ENCODE results near the gene CALD1.

CALD1 gene

DNA sequence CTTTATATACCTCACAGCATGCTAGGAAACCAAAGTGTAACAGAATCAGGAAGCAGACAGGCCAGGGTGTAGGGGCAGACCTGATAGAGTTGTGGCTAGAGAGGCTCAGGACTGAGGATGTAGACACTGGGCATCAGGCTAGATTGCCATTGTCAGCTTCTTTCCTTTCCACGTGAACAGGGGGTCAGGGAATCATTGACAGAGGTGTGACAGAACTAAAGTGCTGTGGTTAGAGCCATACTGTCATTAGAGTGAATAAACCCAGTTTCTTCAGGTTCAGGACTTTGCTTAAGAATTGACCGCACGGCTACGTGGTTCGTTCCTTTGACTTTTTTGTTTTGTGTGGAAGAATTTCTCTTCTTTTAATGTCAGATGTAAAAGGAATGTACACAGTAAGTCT is 90.7 kb downstream of the CALD1 start:
- H3K27me3 Mint-ChIP-seq (ENCODE audit: low read depth), result no peaks in the 10 kb centered on the region
- peaks cover 22% of the 10 kb centered on the region for H3K36me3 Mint-ChIP-seq (ENCODE audit: low read depth)
- H3K27ac Mint-ChIP-seq, result no peak overlapping the region
- peaks cover 34% of the 10 kb centered on the region for H3K4me1 Mint-ChIP-seq
- no peaks in the 10 kb centered on the region for H3K9me3 Mint-ChIP-seq
- no peak overlapping the region for H3K4me3 Mint-ChIP-seq
- TF ChIP-seq, protein P1, sequence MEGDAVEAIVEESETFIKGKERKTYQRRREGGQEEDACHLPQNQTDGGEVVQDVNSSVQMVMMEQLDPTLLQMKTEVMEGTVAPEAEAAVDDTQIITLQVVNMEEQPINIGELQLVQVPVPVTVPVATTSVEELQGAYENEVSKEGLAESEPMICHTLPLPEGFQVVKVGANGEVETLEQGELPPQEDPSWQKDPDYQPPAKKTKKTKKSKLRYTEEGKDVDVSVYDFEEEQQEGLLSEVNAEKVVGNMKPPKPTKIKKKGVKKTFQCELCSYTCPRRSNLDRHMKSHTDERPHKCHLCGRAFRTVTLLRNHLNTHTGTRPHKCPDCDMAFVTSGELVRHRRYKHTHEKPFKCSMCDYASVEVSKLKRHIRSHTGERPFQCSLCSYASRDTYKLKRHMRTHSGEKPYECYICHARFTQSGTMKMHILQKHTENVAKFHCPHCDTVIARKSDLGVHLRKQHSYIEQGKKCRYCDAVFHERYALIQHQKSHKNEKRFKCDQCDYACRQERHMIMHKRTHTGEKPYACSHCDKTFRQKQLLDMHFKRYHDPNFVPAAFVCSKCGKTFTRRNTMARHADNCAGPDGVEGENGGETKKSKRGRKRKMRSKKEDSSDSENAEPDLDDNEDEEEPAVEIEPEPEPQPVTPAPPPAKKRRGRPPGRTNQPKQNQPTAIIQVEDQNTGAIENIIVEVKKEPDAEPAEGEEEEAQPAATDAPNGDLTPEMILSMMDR (IDR thresholded peaks at IDR 0.05; ENCODE audit: unreplicated experiment in 3 of 3), result no peak

GRCh38 chr7:134870781-134871180 is 91.3 kb downstream of the CALD1 start:
- Mint-ChIP-seq H3K4me3 (no peak overlapping the region), H3K27ac (no peak overlapping the region), H3K4me1 (peaks cover 31% of the 10 kb centered on the region), H3K27me3 (ENCODE audit: low read depth) (no peaks in the 10 kb centered on the region), H3K9me3 (no peaks in the 10 kb centered on the region), H3K36me3 (ENCODE audit: low read depth) (peaks cover 22% of the 10 kb centered on the region)
- TF ChIP-seq, protein P1 (IDR thresholded peaks at IDR 0.05; ENCODE audit: unreplicated experiment in 3 of 3), result no peak

- peaks cover 18% of the 10 kb centered on the region for H3K36me3 Mint-ChIP-seq (ENCODE audit: low read depth)
- H3K4me3 Mint-ChIP-seq, result no peak overlapping the region
- TF ChIP-seq, protein P1 (IDR thresholded peaks at IDR 0.05; ENCODE audit: unreplicated experiment in 3 of 3), result no peak
- peaks cover 21% of the 10 kb centered on the region for H3K4me1 Mint-ChIP-seq
- H3K27ac Mint-ChIP-seq, result peak overlapping the region; percentile 9 to 35 (median 23)
- H3K9me3 Mint-ChIP-seq, result no peaks in the 10 kb centered on the region
- H3K27me3 Mint-ChIP-seq (ENCODE audit: low read depth), result no peaks in the 10 kb centered on the region
Measured at GRCh38 chr7:134873253-134873652, 93.8 kb downstream of the CALD1 start.

- Mint-ChIP-seq H3K27me3 (ENCODE audit: low read depth) (no peaks in the 10 kb centered on the region), H3K27ac (no peak overlapping the region), H3K4me3 (no peak overlapping the region), H3K9me3 (no peaks in the 10 kb centered on the region), H3K36me3 (ENCODE audit: low read depth) (peaks cover 9% of the 10 kb centered on the region), H3K4me1 (peaks cover 21% of the 10 kb centered on the region)
- TF ChIP-seq, protein P1 (IDR thresholded peaks at IDR 0.05; ENCODE audit: unreplicated experiment in 3 of 3), result no peak
Measured at GRCh38 chr7:134874407-134874806, 95.0 kb downstream of the CALD1 start.

- H3K27ac Mint-ChIP-seq, result peak overlapping the region in 2 of 3 experiments; percentile 23 to 55
- H3K9me3 Mint-ChIP-seq, result no peaks in the 10 kb centered on the region
- peaks cover 4% of the 10 kb centered on the region for H3K36me3 Mint-ChIP-seq (ENCODE audit: low read depth)
- no peak overlapping the region for H3K4me3 Mint-ChIP-seq
- TF ChIP-seq, protein P1 (IDR thresholded peaks at IDR 0.05; ENCODE audit: unreplicated experiment in 3 of 3), result no peak
- H3K4me1 Mint-ChIP-seq, result peaks cover 32% of the 10 kb centered on the region
- H3K27me3 Mint-ChIP-seq (ENCODE audit: low read depth), result no peaks in the 10 kb centered on the region
Measured at GRCh38 chr7:134875867-134876266, 96.4 kb downstream of the CALD1 start.

- Mint-ChIP-seq H3K9me3 (no peaks in the 10 kb centered on the region), H3K36me3 (ENCODE audit: low read depth) (no peaks in the 10 kb centered on the region), H3K27ac (no peak overlapping the region), H3K4me1 (peaks cover 39% of the 10 kb centered on the region), H3K27me3 (ENCODE audit: low read depth) (no peaks in the 10 kb centered on the region), H3K4me3 (no peak overlapping the region)
- TF ChIP-seq, protein P1 (IDR thresholded peaks at IDR 0.05; ENCODE audit: unreplicated experiment in 3 of 3), result no peak
Measured at GRCh38 chr7:134878746-134879357, 99.4 kb downstream of the CALD1 start.
